RWPE1 (cell line): Measurements from ENCODE around the gene ASCC1.
"Not testable (repeated sequence)": the region's sequence is repeated elsewhere in the genome, so short reads cannot be mapped to it uniquely, and the experiment has no call there.

Experiments used
- CTCF ChIA-PET: fragments of 350-600 bp; sonication (Branson Sonifier 250); formaldehyde crosslinking; extraction: SDS; loops from one replicate; lab custom pipeline; 2021; lab: Yijun Ruan, JAX
- POLR2A ChIA-PET: fragments of 400-600 bp; formaldehyde crosslinking; extraction: SDS; loops from one replicate; lab custom pipeline; 2020; ENCODE audit warnings: antibody characterized with exemption; ENCODE audit not compliant: low non-redundant PET; lab: Yijun Ruan, JAX
- DNase-seq: peaks from one replicate; pipeline ENCODE4 v3.0.0; 2012; ENCODE audit warnings: low spot score
- H3K27ac ChIP-seq: fragments of 450-650 bp; 2 replicates; pipeline ENCODE4 v1.5.1; 2017
- TF ChIP-seq, protein P1 (sequence below): fragments of 450-650 bp; conservative IDR thresholded peaks from 2 replicates; pipeline ENCODE4 v1.5.1; 2017; ENCODE audit warnings: low read depth, mild to moderate bottlenecking

ASCC1 gene

DNA sequence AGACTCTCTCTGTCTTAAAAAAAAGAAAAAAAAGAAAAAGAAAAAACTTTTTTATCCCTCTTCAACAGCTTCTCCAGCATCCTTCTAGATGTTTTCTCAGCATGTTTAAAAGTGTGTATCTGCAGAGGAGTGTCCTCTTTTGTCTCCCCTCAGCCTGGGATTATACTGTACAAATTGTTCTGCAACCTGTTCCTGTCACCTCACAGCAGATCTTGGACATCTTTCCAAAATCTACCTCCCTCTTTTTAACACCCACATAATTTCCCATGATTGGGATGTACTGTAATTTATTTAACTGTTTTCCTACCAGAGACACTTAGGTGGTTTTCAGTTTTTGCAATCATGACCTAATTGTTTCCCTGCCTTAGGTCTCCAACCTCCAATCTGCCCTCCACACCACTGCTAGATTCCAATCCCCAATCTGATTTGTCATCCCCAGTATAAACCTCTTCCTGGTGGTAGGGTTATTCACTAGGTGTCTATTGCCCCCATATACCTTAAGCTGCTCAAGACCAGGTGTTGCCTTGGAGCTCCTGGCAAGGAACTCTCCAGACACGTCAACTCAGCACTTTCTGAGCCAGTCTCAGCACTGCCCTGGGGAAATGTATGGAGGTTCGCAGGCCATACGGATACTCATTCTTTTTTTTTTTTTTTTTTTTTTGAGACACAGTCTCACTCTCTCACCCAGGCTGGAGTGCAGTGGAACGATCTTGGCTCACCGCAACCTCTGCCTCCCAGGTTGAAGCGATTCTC is 40.1 kb upstream of the ASCC1 start:
- POLR2A ChIA-PET = interaction anchor here (0.7 kb wide), 1 partner anchor 22 kb away, joined by 3 read pairs; no protein-coding TSS in a partner anchor
- no peak for DNase-seq
- H3K27ac ChIP-seq = peak overlapping the region; percentile 100
- CTCF ChIA-PET = interaction anchor here (0.6 to 0.7 kb wide), 5 partner anchors 21 to 743 kb away, joined by 3 to 7 read pairs (median 6); no protein-coding TSS in a partner anchor
- TF ChIP-seq, protein P1, sequence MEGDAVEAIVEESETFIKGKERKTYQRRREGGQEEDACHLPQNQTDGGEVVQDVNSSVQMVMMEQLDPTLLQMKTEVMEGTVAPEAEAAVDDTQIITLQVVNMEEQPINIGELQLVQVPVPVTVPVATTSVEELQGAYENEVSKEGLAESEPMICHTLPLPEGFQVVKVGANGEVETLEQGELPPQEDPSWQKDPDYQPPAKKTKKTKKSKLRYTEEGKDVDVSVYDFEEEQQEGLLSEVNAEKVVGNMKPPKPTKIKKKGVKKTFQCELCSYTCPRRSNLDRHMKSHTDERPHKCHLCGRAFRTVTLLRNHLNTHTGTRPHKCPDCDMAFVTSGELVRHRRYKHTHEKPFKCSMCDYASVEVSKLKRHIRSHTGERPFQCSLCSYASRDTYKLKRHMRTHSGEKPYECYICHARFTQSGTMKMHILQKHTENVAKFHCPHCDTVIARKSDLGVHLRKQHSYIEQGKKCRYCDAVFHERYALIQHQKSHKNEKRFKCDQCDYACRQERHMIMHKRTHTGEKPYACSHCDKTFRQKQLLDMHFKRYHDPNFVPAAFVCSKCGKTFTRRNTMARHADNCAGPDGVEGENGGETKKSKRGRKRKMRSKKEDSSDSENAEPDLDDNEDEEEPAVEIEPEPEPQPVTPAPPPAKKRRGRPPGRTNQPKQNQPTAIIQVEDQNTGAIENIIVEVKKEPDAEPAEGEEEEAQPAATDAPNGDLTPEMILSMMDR = no peak

DNA sequence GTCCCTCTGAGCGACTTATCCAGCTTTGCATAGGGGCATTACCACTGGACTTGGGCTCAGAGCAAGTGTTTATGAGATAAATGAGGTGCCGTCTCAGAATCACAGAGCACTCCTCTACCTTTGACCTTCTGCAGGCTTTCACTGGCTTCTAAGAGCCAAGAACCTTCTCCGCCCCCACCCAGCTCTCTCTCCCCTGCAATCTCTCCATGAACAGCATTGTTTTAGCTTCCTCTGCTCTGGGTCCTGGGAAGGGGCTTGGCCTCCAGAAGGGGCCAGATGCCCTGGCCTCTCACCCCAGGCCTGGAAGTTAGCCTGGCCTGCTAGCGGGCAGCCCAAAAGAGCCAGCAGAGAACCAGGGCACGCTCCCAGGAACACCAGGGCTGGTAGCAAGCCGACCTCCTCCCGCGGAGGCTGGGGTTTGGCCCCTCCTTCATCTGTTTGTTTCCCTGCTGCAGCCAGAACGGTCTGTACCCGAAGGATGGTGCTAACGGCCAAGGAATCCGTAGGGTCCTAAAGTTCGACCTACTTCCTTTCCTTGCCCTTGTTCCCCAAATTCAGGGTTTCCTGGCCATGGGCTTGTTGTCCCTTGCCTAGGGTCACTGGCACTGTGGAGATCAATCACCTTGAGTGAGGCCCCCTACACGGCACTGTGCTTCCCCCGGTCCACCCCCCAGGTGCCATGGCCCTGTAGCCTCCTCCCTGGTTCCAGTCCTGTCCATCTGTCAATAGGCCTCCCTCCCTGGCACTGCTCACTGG is 38.9 kb upstream of the ASCC1 start:
- peak overlapping the region; percentile 100 for H3K27ac ChIP-seq
- POLR2A ChIA-PET = interaction anchor here (0.7 to 1.0 kb wide), 3 partner anchors 17 to 23 kb away, joined by 3 to 6 read pairs (median 4); partner anchors contain the start of gene DDIT4
- TF ChIP-seq, protein P1 = no peak
- DNase-seq = peak; percentile 90
- CTCF ChIA-PET = interaction anchor here (0.6 to 0.7 kb wide), 4 partner anchors 22 to 527 kb away, joined by 3 to 6 read pairs (median 6); no protein-coding TSS in a partner anchor

DNA sequence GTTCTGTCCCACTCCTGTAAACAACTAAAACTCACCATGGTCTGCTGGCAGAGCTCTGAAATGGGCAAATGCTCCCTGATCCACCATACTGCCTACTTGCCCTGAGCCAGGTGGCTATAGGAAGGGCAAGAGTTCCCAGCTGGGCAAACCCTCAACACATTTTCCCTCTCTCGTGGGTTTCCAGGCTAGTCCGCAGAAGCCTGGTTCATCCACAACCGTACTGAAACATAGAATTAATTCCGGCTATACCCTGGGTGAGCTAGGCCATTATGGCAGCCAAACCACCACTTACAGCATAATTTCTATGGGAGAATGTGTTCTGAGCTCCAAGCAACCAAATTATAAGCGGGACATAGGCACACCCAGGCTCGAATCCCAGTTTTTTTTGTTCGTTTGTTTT is 37.5 kb upstream of the ASCC1 start:
- POLR2A ChIA-PET = interaction anchor here (0.7 kb wide), 2 partner anchors 12 to 58 kb away, joined by 4 to 9 read pairs; no protein-coding TSS in a partner anchor
- CTCF ChIA-PET = interaction anchor here (0.6 to 1.1 kb wide), 2 partner anchors 84 to 289 kb away, joined by 3 read pairs; no protein-coding TSS in a partner anchor

DNA sequence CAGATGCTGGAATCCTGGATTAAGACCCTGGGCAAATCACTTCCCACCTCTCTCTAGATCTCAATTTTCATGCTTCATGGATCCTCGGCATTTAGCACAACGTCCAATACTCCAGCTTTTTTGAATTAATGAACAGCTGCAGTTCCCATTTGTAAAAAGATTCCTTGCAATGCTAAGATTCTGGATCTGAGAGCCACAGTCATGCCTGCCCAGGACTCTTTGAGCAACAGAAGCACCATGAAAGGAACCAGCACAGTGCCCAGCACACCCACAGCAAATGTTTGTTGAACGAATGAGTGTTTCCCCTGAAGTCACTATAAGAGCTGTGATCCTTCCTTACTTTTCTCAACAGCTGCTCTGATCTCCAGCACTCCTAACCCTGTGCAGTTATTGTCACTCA is 36.9 kb upstream of the ASCC1 start:
- H3K27ac ChIP-seq = peak overlapping the region; percentile 100
- no peak for DNase-seq
- ChIA-PET CTCF (interaction anchor here (1.1 kb wide), 1 partner anchor 84 kb away, joined by 3 read pairs; no protein-coding TSS in a partner anchor), POLR2A (no interaction called here)
- TF ChIP-seq, protein P1 = no peak

More for the DNA sequence above, 37.5 kb upstream of the ASCC1 start:
- TF ChIP-seq, protein P1 = no peak
- DNase-seq = no peak
- H3K27ac ChIP-seq = peak overlapping the region; percentile 100

DNA sequence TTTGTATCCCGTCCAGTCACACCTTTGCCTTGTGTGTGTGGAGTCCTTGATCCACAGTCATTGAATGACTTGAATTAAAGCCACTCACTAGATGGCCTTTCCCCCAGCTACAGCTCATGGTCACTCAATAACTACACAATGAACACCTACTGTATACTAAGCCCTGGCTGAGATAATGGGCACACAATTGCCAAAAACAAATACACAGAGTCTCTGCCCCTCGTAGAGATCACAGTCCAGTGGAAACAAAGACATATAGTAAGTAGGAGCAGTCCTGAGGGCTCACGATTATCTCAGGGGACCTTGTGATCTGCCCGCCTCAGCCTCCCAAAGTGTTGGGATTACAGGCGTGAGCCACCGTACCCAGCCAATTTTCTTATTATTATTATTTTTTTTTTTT is 35.6 kb upstream of the ASCC1 start:
- DNase-seq = no peak
- peak overlapping the region; percentile 100 for H3K27ac ChIP-seq
- ChIA-PET POLR2A (interaction anchor here (0.6 to 1.9 kb wide), 2 partner anchors 9 to 22 kb away, joined by 6 to 9 read pairs; no protein-coding TSS in a partner anchor), CTCF (no interaction called here)
- TF ChIP-seq, protein P1 = no peak

DNA sequence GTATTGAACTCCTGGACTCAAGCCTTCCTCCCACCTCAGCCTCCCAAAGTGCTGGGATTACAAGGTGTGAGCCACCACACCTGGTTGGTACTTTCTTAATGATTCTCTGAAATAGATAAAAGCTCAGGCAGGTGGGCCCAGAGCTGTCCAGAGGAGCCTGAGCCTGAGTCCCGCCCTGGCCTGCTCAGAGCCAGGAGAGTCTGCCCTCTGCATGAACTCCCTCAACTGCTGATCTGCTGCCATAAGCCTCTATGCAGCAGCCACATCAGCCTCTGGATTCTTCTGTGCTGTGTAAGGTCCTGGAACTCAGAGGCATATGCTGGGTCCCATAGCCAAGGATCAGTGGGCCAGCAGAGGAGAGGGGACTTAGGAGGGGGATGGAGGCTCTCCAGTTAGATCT is 34.6 kb upstream of the ASCC1 start:
- no peak for DNase-seq
- peak overlapping the region; percentile 100 for H3K27ac ChIP-seq
- ChIA-PET CTCF (no interaction called here), POLR2A (interaction anchor here (0.6 to 1.9 kb wide), 3 partner anchors 10 to 23 kb away, joined by 4 to 9 read pairs (median 6); partner anchors contain the start of gene DDIT4)
- TF ChIP-seq, protein P1 = no peak

DNA sequence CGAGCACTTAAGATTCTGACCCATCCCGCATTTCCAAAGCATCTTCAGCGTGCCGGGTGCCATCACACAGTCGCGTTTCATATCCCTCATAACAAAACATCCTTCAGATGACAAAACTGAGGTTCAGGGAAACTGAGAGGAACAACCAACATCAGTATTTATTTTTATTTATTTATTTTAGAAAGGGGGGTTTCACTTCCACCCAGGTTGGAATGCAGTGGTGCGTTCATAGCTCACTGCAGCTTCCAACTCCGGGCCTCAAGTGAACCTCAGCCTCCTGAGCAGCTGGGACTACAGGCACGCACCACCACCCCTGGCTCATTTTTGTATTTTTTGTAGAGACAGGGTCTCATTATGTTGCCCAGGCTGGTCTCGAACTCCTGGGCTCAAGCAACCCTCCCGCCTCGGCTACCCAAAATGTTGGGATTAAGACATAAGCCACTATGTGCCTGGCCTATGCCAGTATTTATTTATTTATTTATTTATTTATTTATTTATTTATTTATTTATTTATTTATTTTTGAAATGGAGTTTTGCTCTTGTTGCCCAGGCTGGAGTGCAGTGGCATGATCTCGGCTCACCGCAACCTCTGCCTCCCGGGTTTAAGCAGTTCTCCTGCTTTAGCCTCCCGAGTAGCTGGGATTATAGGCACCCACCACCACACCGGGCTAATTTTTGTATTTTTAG is 33.2 kb upstream of the ASCC1 start:
- POLR2A ChIA-PET = interaction anchor here (1.1 kb wide), 1 partner anchor 24 kb away, joined by 4 read pairs; the partner anchor contains the start of gene DDIT4
- CTCF ChIA-PET, DNase-seq: not testable (repeated sequence)
- H3K27ac ChIP-seq = peak overlapping the region; percentile 100
